ENCODE measurements around the gene TES.
"Not testable (repeated sequence)": the region's sequence is repeated elsewhere in the genome, so short reads cannot be mapped to it uniquely, and the experiment has no call there.

The TES gene

DNA sequence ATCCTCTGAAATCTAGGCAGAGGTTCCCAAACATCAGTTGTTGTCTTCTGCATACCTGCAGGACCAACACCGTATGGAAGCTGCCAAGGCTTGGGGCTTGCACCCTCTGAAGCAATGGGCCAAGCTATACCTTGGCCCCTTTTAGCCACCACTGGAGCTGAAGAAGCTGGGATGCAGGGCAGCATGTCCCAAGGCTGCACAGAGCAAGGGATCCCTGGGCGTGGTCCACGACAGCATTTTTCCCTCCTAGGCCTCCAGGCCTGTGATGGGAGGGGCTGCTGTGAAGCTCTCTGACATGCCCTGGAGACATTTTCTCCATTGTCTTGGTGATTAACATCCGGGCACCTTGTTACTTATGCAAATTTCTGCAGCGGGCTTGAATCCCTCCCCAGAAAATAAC is 34.5 kb downstream of the TES start:
- not testable (repeated sequence) for DNase-seq (ENCODE audit: low read depth)

DNA sequence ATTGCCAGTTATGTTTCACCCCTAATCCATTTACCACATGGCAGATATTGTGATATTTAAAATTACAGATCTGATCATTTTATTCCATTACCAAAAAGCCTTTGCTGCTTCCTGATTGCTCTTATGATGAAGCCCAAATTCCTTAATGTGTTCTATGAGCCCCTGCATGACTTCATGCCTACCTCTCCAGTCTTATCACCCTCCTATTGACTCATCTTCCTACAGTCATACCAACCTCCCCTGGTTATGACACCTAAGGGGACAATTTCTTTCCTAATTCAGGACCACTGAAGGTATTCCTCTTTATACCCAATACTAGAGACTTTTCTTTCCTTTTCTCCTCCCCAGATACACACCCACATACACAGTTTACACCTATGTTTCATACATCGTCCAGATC is 36.0 kb downstream of the TES start:
- DNase-seq (ENCODE audit: low read depth) = no peak

DNA sequence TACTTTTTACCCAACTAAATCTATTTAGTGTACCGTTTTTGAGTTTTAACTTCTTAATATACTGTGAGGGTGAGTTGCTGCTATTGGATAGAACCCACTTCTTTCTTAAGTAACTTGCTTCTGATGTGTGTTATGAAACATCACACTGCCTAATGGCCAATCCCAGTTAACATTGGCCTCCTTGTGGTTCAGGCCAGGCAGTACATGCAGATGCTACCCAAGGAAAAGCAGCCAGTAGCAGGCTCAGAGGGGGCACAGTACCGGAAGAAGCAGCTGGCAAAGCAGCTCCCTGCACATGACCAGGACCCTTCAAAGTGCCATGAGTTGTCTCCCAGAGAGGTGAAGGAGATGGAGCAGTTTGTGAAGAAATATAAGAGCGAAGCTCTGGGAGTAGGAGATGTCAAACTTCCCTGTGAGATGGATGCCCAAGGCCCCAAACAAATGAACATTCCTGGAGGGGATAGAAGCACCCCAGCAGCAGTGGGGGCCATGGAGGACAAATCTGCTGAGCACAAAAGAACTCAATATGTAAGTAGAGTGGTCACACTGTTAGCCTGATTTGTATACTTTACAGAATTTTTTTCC is 39.7 kb downstream of the TES start:
- DNase-seq (ENCODE audit: low read depth) = no peak

DNA sequence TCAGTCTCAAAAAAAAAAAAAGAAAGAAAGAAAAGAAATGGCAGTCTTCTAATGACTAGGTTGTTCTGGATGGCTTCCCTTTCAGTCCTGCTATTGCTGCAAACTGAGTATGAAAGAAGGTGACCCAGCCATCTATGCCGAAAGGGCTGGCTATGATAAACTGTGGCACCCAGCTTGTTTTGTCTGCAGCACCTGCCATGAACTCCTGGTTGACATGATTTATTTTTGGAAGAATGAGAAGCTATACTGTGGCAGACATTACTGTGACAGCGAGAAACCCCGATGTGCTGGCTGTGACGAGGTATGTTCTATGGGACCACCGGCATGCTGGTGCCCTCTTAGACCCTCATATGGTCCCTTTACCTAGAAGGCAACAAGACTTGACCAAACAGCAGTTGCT is 41.3 kb downstream of the TES start:
- no peak for DNase-seq (ENCODE audit: low read depth)

DNA sequence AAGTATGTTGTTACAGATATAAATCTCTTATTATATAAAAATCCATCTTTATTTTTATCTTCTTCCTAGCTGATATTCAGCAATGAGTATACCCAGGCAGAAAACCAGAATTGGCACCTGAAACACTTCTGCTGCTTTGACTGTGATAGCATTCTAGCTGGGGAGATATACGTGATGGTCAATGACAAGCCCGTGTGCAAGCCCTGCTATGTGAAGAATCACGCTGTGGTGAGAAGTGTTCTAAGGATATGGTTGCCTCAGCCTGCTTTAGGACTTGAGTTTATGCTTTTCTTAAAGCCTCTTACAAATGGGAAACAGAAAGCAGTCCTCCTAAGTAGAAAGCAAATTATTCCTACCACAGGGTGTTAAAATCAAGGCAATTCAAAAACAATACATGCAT is 41.9 kb downstream of the TES start:
- DNase-seq (ENCODE audit: low read depth) = no peak

DNA sequence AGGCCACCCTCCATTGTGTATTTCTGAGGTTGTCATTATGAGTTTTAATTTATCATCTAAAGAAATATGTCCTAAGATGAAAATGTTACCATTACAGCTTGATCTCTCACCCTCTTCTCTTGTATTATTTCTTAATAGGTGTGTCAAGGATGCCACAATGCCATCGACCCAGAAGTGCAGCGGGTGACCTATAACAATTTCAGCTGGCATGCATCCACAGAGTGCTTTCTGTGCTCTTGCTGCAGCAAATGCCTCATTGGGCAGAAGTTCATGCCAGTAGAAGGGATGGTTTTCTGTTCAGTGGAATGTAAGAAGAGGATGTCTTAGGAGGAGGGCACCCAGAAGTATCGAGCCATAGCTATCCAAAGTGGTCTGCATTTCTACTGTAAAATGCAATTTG is 46.8 kb downstream of the TES start:
- DNase-seq (ENCODE audit: low read depth) = no peak

DNA sequence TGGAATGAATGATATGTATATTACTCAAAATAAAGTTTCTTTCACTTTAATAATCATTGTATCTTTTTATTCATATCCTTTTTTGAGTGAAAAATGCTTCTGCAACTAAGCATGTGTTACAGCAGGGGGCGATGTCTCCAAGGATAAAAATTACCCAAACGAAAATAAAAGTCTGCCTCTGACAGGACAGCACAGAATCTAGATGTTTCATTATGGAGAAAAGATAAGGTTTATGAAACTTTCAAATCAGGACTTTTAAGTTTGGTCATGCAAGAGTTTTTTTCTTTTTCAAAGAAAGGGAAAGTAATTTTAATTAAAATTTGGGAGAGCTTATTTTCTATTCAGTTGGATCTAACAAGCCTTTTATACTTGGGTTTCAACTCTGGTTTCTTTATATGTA is 48.4 kb downstream of the TES start:
- no peak for DNase-seq (ENCODE audit: low read depth)

DNA sequence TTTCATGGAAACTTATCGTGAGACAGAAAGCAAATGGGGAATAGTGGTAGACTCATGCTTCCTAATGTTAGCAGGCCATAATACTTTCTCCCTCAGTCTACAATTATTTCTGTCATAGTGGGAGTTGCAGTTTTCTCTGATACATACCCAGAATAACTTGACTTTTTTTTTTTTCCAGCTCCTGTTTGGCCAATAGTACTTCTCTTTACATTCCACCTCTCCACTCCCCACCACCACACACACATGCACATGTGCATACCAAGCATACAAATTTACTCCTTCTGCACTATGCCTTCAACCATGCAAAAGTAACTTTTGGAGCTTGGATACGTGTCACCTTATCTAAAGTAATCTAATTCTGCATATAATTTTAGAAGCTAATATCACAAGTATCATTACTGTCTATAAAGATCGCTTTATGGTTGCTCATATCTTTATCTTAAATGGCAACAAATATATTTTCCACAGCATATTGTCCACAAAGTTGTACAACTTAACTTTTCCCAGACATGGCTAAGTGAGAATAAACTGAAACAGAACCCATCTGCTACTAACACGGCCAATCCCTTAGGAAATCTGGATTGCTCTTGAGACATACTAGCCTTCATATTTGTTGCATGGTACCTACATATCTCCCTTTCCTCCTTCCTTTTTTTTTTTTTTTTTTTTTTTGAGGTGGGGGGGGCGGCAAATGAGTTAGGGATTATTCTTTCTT is 49.0 kb downstream of the TES start:
- peak; percentile 42 for DNase-seq (ENCODE audit: low read depth)

DNA sequence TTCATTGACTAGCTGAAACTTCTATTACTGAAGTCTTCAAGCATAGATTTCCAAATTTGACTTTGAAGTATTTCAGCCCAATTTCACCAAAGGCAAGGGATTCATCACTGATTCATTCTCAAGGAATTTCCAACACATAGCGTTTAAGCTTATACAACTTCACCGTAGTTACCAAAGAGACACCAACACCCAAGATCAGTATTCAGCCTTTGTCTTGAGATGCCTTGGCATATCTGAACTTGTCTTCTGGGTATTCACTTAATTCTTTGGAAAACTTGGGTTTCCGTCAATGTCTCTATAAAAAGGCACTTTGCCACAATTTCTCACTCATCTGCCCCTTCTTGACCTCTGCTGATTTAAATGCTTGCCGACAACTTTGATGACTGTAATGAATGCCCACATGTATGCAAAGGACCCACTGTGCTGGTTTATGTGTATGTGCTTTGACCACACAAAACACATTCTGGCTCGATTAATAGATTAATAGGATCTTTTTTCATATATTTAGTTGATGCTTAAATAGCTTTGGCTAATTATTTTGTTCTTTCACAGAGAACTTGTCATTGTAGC is 49.6 kb downstream of the TES start:
- peak; percentile 72 for DNase-seq (ENCODE audit: low read depth)

DNA sequence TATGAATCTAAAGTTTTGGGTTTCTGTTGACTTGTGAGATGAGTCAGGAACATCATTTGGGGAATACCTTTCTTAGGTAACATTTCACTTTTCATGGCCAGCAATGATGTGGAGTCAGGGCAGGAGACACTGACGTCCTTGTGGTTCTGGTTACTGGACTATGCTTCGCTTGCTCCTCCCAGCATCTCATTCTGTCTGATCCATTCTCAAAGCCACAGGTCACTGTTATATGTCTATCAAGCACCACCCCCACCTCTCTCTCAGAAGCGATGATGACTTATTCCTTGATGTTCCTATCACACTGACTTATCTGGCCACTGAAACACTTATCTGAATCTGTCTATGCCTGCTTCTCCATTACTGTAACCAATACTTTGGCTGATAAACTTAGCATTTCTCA is 51.6 kb downstream of the TES start:
- DNase-seq (ENCODE audit: low read depth) = no peak

DNA sequence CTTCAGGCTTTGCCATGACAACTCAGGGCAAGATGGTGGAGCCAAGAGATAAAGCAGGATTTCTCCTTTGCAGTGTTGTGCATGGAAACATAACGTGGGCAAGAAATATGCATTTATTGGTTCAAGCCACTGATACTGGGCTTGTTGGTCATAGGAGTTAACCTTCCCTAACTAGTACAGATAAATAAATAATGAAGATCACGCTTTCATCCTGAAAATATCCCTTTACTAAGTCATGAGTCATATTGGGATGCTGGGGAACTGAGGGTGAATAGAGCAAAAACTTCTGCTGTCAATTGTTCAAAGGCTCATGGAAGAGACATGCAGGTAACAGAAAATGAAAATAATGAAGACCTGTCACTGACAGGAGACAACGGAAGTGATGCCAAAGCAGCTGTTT is 55.5 kb downstream of the TES start:
- no peak for DNase-seq (ENCODE audit: low read depth)

DNA sequence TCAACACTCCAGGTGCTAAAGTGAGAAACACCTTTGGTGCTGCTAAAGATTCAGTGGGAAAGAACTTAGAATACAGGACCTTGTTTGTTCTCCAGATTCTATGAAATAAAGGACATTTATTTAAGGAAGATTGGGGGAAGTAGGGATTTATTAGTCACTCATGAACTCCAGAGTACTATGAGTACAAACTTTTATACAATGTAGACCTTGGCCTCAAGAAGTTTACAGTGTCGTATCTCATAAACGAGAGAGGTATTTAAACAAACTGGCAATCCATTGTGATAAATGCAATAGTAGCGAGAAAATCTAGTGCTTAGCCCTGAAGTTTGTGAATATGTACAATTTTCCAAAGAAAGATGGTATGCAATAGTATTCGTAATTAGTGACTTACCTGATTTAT is 59.1 kb downstream of the TES start:
- no peak for DNase-seq (ENCODE audit: low read depth)

DNA sequence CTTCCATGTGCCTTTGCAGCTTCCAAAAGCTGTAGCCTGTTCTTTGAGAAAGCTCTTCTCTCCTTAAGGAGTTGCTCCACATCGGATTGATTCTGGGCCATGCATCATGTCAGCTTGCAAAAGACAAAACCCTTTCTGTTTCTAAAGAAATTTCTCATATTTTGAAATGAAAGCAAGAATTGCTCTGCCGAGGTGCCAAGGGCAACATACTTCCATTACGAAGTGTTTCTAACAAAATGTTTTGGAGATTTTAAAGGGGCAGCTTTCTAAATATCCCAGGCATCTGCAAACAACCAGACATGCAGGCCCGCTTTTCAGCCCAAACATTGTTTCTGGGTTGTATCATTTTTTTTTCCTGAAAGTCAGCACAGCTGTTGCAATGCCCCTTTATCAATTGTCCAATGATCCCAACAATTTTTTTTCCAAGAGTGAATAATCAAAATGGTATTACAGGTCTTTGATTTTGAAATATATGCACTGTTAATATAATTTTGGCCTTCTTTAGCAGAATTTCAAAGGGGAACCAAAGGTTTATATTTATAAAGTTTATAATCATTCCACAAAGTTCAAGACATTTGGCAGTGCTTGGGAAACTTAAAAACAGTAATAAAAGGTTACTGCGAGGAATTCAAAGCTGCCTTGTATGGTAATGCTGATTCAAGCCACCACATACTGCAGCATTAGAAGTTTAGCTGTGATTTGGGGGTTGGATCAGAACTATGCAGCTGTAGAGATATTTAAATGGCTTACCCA is 61.0 kb downstream of the TES start:
- peak; percentile 52 for DNase-seq (ENCODE audit: low read depth)

DNA sequence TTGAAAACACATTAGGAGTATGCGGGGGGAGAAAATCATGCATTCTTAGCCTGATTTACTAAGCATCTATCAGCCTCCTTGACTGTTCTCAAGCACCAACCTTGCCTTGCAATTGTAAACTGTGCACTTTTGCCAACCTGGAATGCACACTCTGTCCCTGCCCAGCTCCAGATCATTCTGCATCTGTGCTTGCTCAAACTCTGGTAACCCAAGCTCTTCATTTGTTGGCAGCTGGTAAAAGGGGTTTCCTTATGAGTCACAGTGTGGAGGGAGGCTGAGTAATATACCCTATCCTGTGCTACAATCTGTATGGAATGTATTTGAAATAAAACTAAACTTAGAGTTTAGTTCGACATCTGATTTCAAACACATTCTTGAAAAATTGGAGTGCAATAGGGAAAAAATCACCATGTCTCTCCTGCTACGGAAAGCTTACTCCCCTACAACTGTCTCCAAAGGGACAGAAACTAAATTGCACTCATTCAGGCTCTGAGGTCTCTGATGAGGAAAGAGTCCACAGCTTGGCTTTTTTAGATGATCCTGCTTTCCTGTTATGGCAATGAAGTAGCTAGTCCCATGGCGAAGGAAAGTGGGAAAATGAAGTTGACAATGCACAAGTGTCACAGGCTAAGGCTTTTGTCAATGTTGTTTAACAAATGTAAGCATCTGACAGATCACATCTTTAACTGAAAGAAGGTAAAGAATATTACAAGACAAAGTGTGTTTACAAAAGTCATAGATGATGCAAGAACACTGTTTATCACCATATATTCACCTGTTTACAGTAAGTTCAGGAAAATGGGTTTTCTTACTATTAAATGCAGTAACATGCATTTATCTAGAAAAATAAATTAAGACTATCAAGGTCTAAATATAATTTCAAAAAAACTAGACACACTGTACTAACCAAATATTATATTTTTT is 61.9 kb downstream of the TES start:
- DNase-seq (ENCODE audit: low read depth) = peak; percentile 85

DNA sequence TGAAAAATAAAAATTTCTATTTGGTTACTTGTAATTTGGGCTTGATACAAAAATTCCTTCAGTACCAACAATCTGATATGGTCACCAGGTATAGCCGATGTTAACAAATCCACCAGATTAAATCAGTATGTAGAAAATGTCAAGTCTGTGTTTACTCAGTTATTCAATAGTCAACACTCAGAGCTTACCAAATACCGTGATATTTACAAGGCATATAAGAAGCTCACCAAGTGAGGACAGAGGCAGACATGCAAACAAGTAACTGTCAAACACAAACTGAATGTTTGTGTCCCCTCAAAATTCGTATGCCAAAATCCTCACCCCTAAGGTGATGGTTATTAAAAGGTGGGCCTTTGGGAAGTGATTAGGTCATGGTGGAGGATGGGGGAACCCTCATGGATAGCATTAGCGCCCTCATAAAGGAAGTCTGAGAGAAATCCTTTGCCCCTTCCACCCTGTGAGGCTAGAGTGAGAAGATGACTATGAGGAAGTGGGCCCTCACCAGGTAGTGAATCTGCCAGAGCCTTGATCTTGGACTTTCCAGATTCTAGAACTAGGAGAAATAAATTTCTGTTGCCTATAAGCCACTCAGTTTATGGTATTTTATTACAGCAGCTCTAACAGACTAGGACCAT is 63.1 kb downstream of the TES start:
- DNase-seq (ENCODE audit: low read depth) = no peak

DNA sequence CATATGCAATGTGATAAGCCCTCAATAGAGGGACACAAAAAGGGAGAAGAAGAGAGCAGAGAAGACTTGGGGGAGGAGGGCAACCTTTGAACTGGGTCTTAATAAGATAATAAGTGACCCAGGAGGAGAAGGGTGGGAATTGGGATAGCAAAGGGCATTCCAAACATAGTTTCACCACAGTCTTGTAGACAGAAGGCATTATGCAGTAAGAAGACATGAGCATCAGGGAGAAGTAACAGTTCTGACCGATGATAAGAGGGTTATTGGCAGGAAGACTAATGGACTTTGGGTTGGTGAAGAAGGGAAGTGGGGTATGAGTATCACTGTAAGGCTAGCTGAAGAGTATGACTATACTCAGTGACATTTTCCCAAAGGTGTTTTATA is 63.6 kb downstream of the TES start:
- DNase-seq (ENCODE audit: low read depth) = no peak

DNA sequence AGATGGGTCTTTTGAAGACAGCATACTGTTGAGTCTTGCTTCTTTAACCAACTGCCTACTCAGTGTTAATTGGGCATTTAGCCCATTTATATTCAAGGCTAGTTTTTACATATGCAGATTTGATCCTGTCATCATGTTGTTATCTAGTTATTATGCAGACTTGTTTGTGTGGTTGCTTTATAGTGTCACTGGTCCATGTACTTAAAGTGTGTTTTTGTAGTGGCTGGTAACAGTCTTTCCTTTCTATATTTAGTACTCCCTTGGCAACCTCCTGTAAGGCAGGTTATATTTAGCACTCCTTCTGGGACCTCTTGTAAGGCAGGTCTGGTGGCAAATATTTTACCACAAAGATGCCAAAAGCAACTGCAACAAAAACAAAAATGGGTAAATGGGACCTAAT is 66.7 kb downstream of the TES start:
- DNase-seq (ENCODE audit: low read depth) = no peak

DNA sequence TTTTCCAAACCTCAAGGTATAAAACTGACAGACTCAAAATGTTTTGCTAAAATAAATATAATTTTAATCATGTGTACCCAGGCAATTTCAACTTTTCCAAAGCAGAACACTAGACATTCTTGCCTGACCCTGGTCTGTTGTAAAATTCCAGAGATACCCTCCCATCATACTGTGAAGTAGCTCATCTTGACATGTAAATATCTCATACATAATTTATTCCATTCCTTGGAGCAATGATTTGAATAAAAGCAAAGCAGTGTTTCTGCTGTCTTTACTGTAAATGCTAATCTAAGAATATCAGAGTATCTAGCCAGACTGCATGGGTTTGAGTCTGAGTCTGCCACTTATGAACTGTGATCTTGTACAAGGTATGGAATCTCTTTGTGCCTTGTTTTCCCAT is 68.9 kb downstream of the TES start:
- no peak for DNase-seq (ENCODE audit: low read depth)

DNA sequence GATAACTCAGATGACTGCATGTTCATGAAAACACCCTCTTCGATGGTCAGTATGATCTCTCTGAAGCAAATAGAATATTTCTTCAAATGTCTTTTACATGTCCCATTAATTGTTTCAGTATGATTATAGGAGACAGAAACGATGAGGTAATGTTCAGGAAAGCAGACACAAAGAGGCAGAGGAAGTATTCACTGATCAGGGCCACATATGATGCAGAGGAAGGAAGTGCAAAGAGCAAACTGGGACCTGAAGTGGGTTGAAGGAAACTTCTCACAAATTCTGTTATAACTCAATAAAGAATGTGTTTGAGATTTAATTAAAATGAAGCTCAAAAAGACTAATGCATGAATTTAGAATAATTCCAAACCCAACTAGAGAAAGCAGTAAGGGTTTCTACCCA is 70.5 kb downstream of the TES start:
- DNase-seq (ENCODE audit: low read depth) = no peak

DNA sequence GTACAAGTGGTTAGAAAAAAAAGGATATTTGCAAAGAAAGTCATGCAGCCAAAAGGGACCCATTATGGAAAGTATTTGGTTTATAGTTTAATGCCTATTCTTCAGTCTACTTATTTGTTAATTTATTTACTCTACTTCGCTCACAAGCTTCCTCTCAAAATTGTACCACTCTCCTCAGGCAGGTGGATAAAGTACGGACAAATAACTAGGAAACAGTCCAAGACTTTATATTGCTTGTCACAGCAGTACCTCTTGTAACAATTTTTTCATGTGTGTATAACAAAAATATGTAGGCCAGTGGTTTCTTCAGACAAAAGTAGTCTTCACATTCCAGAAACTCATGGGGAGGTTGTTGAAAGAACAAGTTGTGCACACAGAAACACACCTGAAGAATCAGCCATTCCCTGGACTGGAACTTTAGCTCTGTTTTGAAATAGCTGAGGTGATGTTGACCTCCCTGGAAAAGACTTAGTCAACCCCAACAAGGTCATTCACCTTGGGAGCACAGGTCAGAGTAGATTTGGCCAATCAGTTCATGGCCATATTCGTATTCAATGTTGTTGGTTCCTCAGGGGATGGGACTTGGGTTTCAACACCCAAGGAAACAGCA is 73.4 kb downstream of the TES start:
- DNase-seq (ENCODE audit: low read depth) = no peak

DNA sequence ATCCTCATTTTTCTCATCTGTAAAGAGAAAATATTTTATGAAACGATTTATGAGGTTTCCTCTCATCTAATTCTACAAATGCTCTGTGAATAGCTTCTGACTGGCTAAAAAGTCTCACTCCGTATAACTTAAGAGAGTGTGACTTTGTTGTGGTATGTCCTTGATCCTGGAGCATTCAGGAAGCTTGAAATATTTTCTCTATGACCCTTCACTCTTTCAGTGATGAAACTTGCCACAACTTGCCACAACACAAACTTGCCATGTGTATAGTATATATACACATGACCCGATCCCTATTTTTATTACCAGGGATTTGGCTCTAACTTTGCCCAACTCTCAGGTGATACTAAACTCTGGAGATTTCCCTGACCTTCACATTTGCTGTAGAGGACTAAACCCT is 74.1 kb downstream of the TES start:
- no peak for DNase-seq (ENCODE audit: low read depth)

All from HS-27A (cell line).